HG03103 (cell line): ENCODE measurements around the gene TMEM81.

Source experiments
- ATAC-seq: cut with Tn5 transposase; IDR thresholded peaks from one replicate; pipeline ENCODE4 v1.9.1; 2021; ENCODE audit warnings: low read depth; ENCODE audit not compliant: unreplicated experiment

TMEM81 gene

DNA sequence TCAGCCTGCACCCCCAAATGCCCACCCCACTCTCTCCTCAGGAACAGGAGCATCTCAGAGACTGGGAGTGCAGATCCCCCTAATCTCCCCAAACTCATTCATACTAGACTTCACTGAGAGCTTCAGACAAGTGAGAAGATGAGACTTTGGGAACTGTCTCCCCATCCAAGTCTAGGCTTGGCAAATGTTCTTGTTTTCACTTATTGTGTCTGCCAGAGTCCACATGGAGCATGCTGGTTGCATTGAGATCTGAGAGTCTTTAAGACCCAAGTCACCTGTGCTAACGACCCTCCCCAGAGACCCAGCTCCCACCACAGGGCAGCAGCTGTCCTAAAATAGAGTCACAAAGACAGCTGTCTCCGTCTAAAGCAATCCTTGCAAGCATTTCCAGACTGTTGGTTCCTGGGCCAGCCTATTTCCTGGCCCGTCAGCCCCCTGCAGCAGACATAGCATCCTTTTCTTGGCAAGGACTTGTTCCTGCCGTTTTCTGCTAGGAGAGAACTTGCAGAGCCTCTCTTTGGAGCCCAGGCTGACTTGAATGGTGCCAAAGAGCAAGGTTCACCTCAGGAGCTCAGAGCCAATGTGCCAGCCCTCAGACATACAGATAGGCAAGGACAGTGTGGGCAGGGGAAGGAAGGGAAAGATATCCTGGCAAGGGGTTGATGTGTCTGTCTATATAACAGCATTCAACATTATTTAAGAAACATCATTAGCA, 43.1 kb downstream of the TMEM81 start:
- no peak for ATAC-seq

- ATAC-seq: no peak
These were observed 46.0 kb downstream of the TMEM81 start for GRCh38 chr1:205038132-205038786.

DNA sequence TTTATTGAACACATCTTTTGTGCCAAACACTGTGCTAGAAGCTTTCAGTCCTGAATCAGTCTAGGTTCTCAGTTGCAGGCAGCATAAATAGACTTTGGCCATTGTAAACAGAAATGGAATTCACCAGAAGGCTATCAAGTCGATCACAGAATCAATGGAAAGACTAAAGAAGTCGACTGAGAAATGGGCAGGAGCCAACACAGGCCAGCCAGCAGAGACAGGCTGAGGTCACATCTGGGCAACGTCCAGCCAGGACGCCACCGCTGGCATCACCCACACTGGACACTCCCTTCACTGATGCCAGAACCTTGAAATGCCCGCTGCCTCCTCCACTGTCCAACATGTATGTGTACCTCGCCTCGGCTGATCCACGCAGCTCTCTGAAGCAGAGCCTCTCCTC, 46.7 kb downstream of the TMEM81 start:
- ATAC-seq: no peak
